OCI-LY7 (cell line): Measurements from ENCODE around the gene ZHX3. TPM values are rescaled to one million over a fixed set of nuclear protein-coding genes. Genes with fewer than 3 reads are reported as not detected.

ENCODE experiments used
- BruUV-seq: library from RNA; stranded (reverse); fragments of 400-500 nt; replicated peaks from 2 replicates; lab custom pipeline; 2021; lab: Mats Ljungman, UMichigan
- CTCF ChIA-PET: fragments of 300-600 bp; sonication (Branson Sonifier 250); formaldehyde crosslinking; loops from one replicate; lab custom pipeline; 2022; ENCODE audit warnings: antibody characterized with exemption; ENCODE audit not compliant: unreplicated experiment; lab: Charles Lee
- POLR2A ChIA-PET: fragments of 300-600 bp; sonication (Branson Sonifier 250); formaldehyde crosslinking; loops from one replicate; lab custom pipeline; 2022; ENCODE audit warnings: antibody characterized with exemption; lab: Charles Lee
- DNase-seq: peaks from one replicate; pipeline ENCODE4 v3.0.0-alpha.2; 2015; ENCODE audit warnings: low spot score
- H2AFZ ChIP-seq: fragments of 200-600 bp; sonication (generic), shearing (Covaris generic); 2 replicates; pipeline ENCODE4 v1.6.1; 2014; ENCODE audit warnings: mild to moderate bottlenecking, antibody characterized with exemption, low read length, moderate library complexity
- H3K27ac ChIP-seq: fragments of 200-600 bp; sonication (generic); 2 replicates; pipeline ENCODE4 v1.5.1; 2014; ENCODE audit warnings: mixed run types, low read depth, mild to moderate bottlenecking, moderate library complexity, low read length, inconsistent platforms; ENCODE audit not compliant: poor library complexity, severe bottlenecking
- H3K36me3 ChIP-seq: fragments of 200-600 bp; sonication (generic); 2 replicates; pipeline ENCODE4 v1.6.1; 2014; ENCODE audit warnings: mild to moderate bottlenecking, antibody characterized with exemption, low read length, moderate library complexity, mixed read lengths; ENCODE audit not compliant: insufficient read depth
- H3K4me1 ChIP-seq: fragments of 200-600 bp; sonication (generic); 2 replicates; pipeline ENCODE4 v1.5.1; 2014; ENCODE audit warnings: mild to moderate bottlenecking, low read length; ENCODE audit not compliant: insufficient read depth, poor library complexity, severe bottlenecking
- H3K4me2 ChIP-seq: fragments of 200-600 bp; sonication (generic); 2 replicates; pipeline ENCODE4 v1.6.1; 2014; ENCODE audit warnings: mild to moderate bottlenecking, low read length
- H3K4me3 ChIP-seq: fragments of 200-600 bp; sonication (generic); 2 replicates; pipeline ENCODE4 v1.5.1; 2014; ENCODE audit warnings: mild to moderate bottlenecking, low read depth, low read length; ENCODE audit not compliant: poor library complexity, severe bottlenecking
- H3K79me2 ChIP-seq: fragments of 200-600 bp; sonication (generic); 2 replicates; pipeline ENCODE4 v1.6.1; 2016; ENCODE audit warnings: low read depth, mild to moderate bottlenecking, low read length, moderate library complexity, mixed read lengths; ENCODE audit not compliant: insufficient read depth
- H3K9me2 ChIP-seq: fragments of 200-600 bp; sonication (generic); 2 replicates; pipeline ENCODE4 v1.6.1; 2016; ENCODE audit warnings: mild to moderate bottlenecking, low read length, mixed read lengths; ENCODE audit not compliant: insufficient read depth
- H3K9me3 ChIP-seq: fragments of 200-600 bp; sonication (generic); 2 replicates; pipeline ENCODE4 v1.6.1; 2014; ENCODE audit warnings: mild to moderate bottlenecking, mixed run types, low read length, mixed read lengths
- H4K20me1 ChIP-seq: fragments of 200-600 bp; sonication (generic); 2 replicates; pipeline ENCODE4 v1.6.1; 2014; ENCODE audit warnings: mild to moderate bottlenecking, antibody characterized with exemption, low read length, moderate library complexity, mixed read lengths; ENCODE audit not compliant: insufficient read depth
- CTCF ChIP-seq: fragments of 200-600 bp; sonication (generic); conservative IDR thresholded peaks from 2 replicates; pipeline ENCODE4 v1.5.1; 2014; ENCODE audit warnings: mild to moderate bottlenecking, antibody characterized with exemption, low read length, moderate library complexity, mixed read lengths
- EZH2phosphoT487 ChIP-seq: fragments of 200-600 bp; sonication (generic); IDR thresholded peaks from 2 replicates; pipeline ENCODE4 v1.6.1; 2018; ENCODE audit warnings: low read depth, borderline replicate concordance, mild to moderate bottlenecking, mixed run types, antibody characterized with exemption, low read length, moderate library complexity, mixed read lengths
- intact Hi-C: fragments of 100-400 bp; cut with micrococcal nuclease; formaldehyde crosslinking; loops from one replicate; pipeline ENCODE4 v1.10.0; 2022; ENCODE audit not compliant: unreplicated experiment
- total RNA-seq, 2 experiments: library from RNA; depleted of rRNA in 1 of 2; stranded (reverse); fragments of >200 nt in 1 of 2; shearing (Covaris generic) in 1 of 2; gene quantifications; 2 replicates each; pipeline ENCODE4 v1.2.3, GENCODE V29; 2014 to 2022

ZHX3 gene
- total RNA-seq, 2 experiments from 2014 or later: 5.8 to 16.9 TPM

- DNase-seq: no peak
- TF ChIP-seq CTCF (no peak), EZH2phosphoT487 (no peak)
- H3K36me3 ChIP-seq: no peaks in the 10 kb centered on the region
- intact Hi-C loops: no loop called here
- H3K9me2 ChIP-seq: no peaks in the 10 kb centered on the region
- H3K4me3 ChIP-seq: no peak overlapping the region
- no peak overlapping the region for H2AFZ ChIP-seq
- no peak overlapping the region for H3K4me2 ChIP-seq
- H3K79me2 ChIP-seq: no peaks in the 10 kb centered on the region
- ChIA-PET CTCF (no interaction called here), POLR2A (no interaction called here)
- no peak overlapping the region for H3K27ac ChIP-seq
- H4K20me1 ChIP-seq: no peaks in the 10 kb centered on the region
- BruUV-seq: no TSS peak
- H3K4me1 ChIP-seq: no peaks in the 10 kb centered on the region
- no peaks in the 10 kb centered on the region for H3K9me3 ChIP-seq
Observed at GRCh38 chr20:41364967-41365765, 47.6 kb upstream of the ZHX3 start.

GRCh38 chr20:41364236-41364855 lies 46.8 kb upstream of the ZHX3 start:
- ChIA-PET POLR2A (no interaction called here), CTCF (no interaction called here)
- Histone ChIP-seq H2AFZ (no peak overlapping the region), H4K20me1 (no peaks in the 10 kb centered on the region), H3K9me2 (no peaks in the 10 kb centered on the region), H3K4me1 (no peaks in the 10 kb centered on the region), H3K36me3 (no peaks in the 10 kb centered on the region), H3K79me2 (no peaks in the 10 kb centered on the region), H3K9me3 (no peaks in the 10 kb centered on the region), H3K4me2 (no peak overlapping the region), H3K4me3 (no peak overlapping the region), H3K27ac (no peak overlapping the region)
- no TSS peak for BruUV-seq
- no peak for DNase-seq
- intact Hi-C loops: no loop called here
- TF ChIP-seq EZH2phosphoT487 (no peak), CTCF (no peak)

- no peaks in the 10 kb centered on the region for H3K36me3 ChIP-seq
- H4K20me1 ChIP-seq: no peaks in the 10 kb centered on the region
- intact Hi-C loops: no loop called here
- DNase-seq: no peak
- H3K4me3 ChIP-seq: no peak overlapping the region
- no peaks in the 10 kb centered on the region for H3K79me2 ChIP-seq
- CTCF ChIA-PET: no interaction called here
- TF ChIP-seq EZH2phosphoT487 (no peak), CTCF (no peak)
- no peak overlapping the region for H2AFZ ChIP-seq
- no peak overlapping the region for H3K27ac ChIP-seq
- H3K9me3 ChIP-seq: no peaks in the 10 kb centered on the region
- no TSS peak for BruUV-seq
- POLR2A ChIA-PET: no interaction called here
- H3K4me1 ChIP-seq: no peaks in the 10 kb centered on the region
- no peaks in the 10 kb centered on the region for H3K9me2 ChIP-seq
- H3K4me2 ChIP-seq: no peak overlapping the region
Observed at GRCh38 chr20:41363601-41364000, 46.1 kb upstream of the ZHX3 start.
